H9 (cell line): ENCODE data around the gene FAM83F. TPM values are rescaled to one million over a fixed set of nuclear protein-coding genes. Genes with fewer than 3 reads are reported as not detected.

Experiments used
- DNase-seq: peaks from one replicate; pipeline ENCODE4 v3.0.0-alpha.2; 2017
- H2AFZ ChIP-seq: one replicate; pipeline ENCODE4 v1.6.1; 2013; ENCODE audit warnings: mild to moderate bottlenecking, low read length, control low read depth, moderate library complexity
- H2AK5ac ChIP-seq: 2 replicates; pipeline ENCODE4 v1.6.1; 2013; ENCODE audit warnings: low read length, control low read depth, mixed read lengths; ENCODE audit not compliant: insufficient read length
- H2BK120ac ChIP-seq: one replicate; pipeline ENCODE4 v1.6.1; 2013; ENCODE audit warnings: low read depth, mild to moderate bottlenecking, low read length, control low read depth, inconsistent platforms; ENCODE audit not compliant: poor library complexity, severe bottlenecking
- H2BK12ac ChIP-seq: 2 replicates; pipeline ENCODE4 v1.6.1; 2013; ENCODE audit warnings: low read length, control low read depth, mixed read lengths, low read depth; ENCODE audit not compliant: insufficient read length
- H2BK15ac ChIP-seq: 2 replicates; pipeline ENCODE4 v1.6.1; 2013; ENCODE audit warnings: low read depth, low read length, control low read depth
- H2BK20ac ChIP-seq: one replicate; pipeline ENCODE4 v1.6.1; 2013; ENCODE audit warnings: low read depth, mild to moderate bottlenecking, low read length, control low read depth, inconsistent platforms; ENCODE audit not compliant: poor library complexity, severe bottlenecking
- H2BK5ac ChIP-seq: 2 replicates; pipeline ENCODE4 v1.6.1; 2013; ENCODE audit warnings: low read length, control low read depth, mixed read lengths; ENCODE audit not compliant: insufficient read length
- H3K14ac ChIP-seq: 2 replicates; pipeline ENCODE4 v1.6.1; 2013; ENCODE audit warnings: low read length, control low read depth; ENCODE audit not compliant: insufficient read depth
- H3K18ac ChIP-seq: 2 replicates; pipeline ENCODE4 v1.6.1; 2013; ENCODE audit warnings: low read depth, mild to moderate bottlenecking, mixed read lengths, low read length, control low read depth; ENCODE audit not compliant: insufficient read length
- H3K23ac ChIP-seq: 2 replicates; pipeline ENCODE4 v1.6.1; 2013; ENCODE audit warnings: low read length, control low read depth, mixed read lengths, low read depth; ENCODE audit not compliant: insufficient read length
- H3K23me2 ChIP-seq: 2 replicates; pipeline ENCODE4 v1.6.1; 2013; ENCODE audit warnings: low read depth, mild to moderate bottlenecking, mixed read lengths, low read length, control low read depth; ENCODE audit not compliant: insufficient read length, poor library complexity, severe bottlenecking
- H3K27ac ChIP-seq: 2 replicates; pipeline ENCODE4 v1.5.1; 2013; ENCODE audit warnings: low read length, control low read depth, mixed read lengths, low read depth; ENCODE audit not compliant: insufficient read length
- H3K27me3 ChIP-seq: 2 replicates; pipeline ENCODE4 v1.6.1; 2013; ENCODE audit warnings: low read length, control low read depth, inconsistent platforms; ENCODE audit not compliant: insufficient read depth
- H3K4ac ChIP-seq: 2 replicates; pipeline ENCODE4 v1.6.1; 2013; ENCODE audit warnings: low read depth, mild to moderate bottlenecking, control low read depth, inconsistent platforms, low read length, moderate library complexity
- H3K4me1 ChIP-seq: 2 replicates; pipeline ENCODE4 v1.6.1; 2013; ENCODE audit warnings: low read length, control low read depth, inconsistent platforms; ENCODE audit not compliant: insufficient read depth
- H3K4me2 ChIP-seq: 2 replicates; pipeline ENCODE4 v1.6.1; 2013; ENCODE audit warnings: low read length, control low read depth, mixed read lengths; ENCODE audit not compliant: insufficient read length, insufficient read depth
- H3K56ac ChIP-seq: 2 replicates; pipeline ENCODE4 v1.6.1; 2013; ENCODE audit warnings: low read depth, mild to moderate bottlenecking, mixed read lengths, low read length, control low read depth; ENCODE audit not compliant: insufficient read length
- H3K79me1 ChIP-seq: 2 replicates; pipeline ENCODE4 v1.6.1; 2013; ENCODE audit warnings: low read depth, mild to moderate bottlenecking, moderate library complexity, low read length, control low read depth, inconsistent platforms; ENCODE audit not compliant: insufficient read depth, poor library complexity, severe bottlenecking
- H3K79me2 ChIP-seq: 2 replicates; pipeline ENCODE4 v1.6.1; 2013; ENCODE audit warnings: low read length, control low read depth, inconsistent platforms; ENCODE audit not compliant: insufficient read depth
- H3K9ac ChIP-seq: 2 replicates; pipeline ENCODE4 v1.6.1; 2013; ENCODE audit warnings: low read length, control low read depth, mixed read lengths; ENCODE audit not compliant: insufficient read length; ENCODE audit errors: extremely low read depth
- H3K9me3 ChIP-seq: one replicate; pipeline ENCODE4 v1.6.1; 2013; ENCODE audit warnings: low read depth, low read length, inconsistent platforms; ENCODE audit not compliant: control insufficient read depth
- H3T11ph ChIP-seq: one replicate; pipeline ENCODE4 v1.6.1; 2013; ENCODE audit warnings: mild to moderate bottlenecking, low read length, control low read depth, inconsistent platforms
- H4K20me1 ChIP-seq: one replicate; pipeline ENCODE4 v1.6.1; 2013; ENCODE audit not compliant: control insufficient read depth, insufficient read length, insufficient read depth
- H4K5ac ChIP-seq: 2 replicates; pipeline ENCODE4 v1.6.1; 2013; ENCODE audit warnings: low read depth, mild to moderate bottlenecking, mixed read lengths, low read length, control low read depth; ENCODE audit not compliant: insufficient read length
- H4K8ac ChIP-seq: replicated peaks from 2 replicates; pipeline ENCODE4 v1.6.1; 2013; ENCODE audit warnings: low read length, control low read depth, mixed read lengths, low read depth; ENCODE audit not compliant: insufficient read length
- H4K91ac ChIP-seq: 2 replicates; pipeline ENCODE4 v1.6.1; 2013; ENCODE audit warnings: low read depth, mild to moderate bottlenecking, moderate library complexity, mixed read lengths, low read length, control low read depth; ENCODE audit not compliant: insufficient read length
- H3K27ac Mint-ChIP-seq, 3 experiments: 2 replicates in 2 of 3; 3 replicates in 1 of 3; pipeline ENCODE4 v1.8.0; 2020 to 2021; ENCODE audit warnings: mixed read lengths in 3 of 3, mild to moderate bottlenecking in 1 of 3, moderate library complexity in 1 of 3
- H3K27me3 Mint-ChIP-seq: 2 replicates; pipeline ENCODE4 v1.8.0; 2021; ENCODE audit warnings: low read depth, mild to moderate bottlenecking, moderate library complexity, mixed read lengths
- H3K36me3 Mint-ChIP-seq, 3 experiments: 2 replicates in 2 of 3; 3 replicates in 1 of 3; pipeline ENCODE4 v1.8.0; 2020 to 2021; ENCODE audit warnings: low read depth in 3 of 3, mixed read lengths in 3 of 3; ENCODE audit not compliant: insufficient read depth in 1 of 3
- H3K4me1 Mint-ChIP-seq, 2 experiments: 2 replicates each; pipeline ENCODE4 v1.8.0; 2020; ENCODE audit warnings: mixed read lengths in 2 of 2
- H3K4me3 Mint-ChIP-seq, 2 experiments: 2 replicates in 1 of 2; 3 replicates in 1 of 2; pipeline ENCODE4 v1.8.0; 2020 to 2021; ENCODE audit warnings: mild to moderate bottlenecking in 2 of 2, mixed read lengths in 2 of 2, moderate library complexity in 1 of 2
- H3K9me3 Mint-ChIP-seq, 2 experiments: 2 replicates in 1 of 2; 3 replicates in 1 of 2; pipeline ENCODE4 v1.8.0; 2020; ENCODE audit warnings: mild to moderate bottlenecking in 2 of 2, mixed read lengths in 2 of 2, moderate library complexity in 1 of 2
- WGBS: extraction: QIAGEN DNeasy Blood & Tissue Kit; methylation state at CpG from one replicate; pipeline ENCODE4 v1.1.7; 2013; ENCODE audit warnings: missing lambda C conversion rate, low lambda C conversion rate, mixed read lengths; ENCODE audit not compliant: insufficient read length; ENCODE audit errors: extremely low coverage; 5-methylcytosine and 5-hydroxymethylcytosine counted together
- total RNA-seq: library from RNA; stranded (reverse); gene quantifications from 2 replicates; pipeline ENCODE4 v1.2.1, GENCODE V29; 2021
- TF ChIP-seq, protein P1 (sequence below): fragments of 200-600 bp; sonication (generic); conservative IDR thresholded peaks from 3 replicates; pipeline ENCODE4 v1.8.0; 2021; ENCODE audit warnings: antibody characterized with exemption, mild to moderate bottlenecking

Gene FAM83F
- total RNA-seq, 1 experiment from 2014 or later = 17.4 TPM

- Mint-ChIP-seq H3K9me3 (no peaks in the 10 kb centered on the region), H3K4me1 (peaks cover 11 to 17% of the 10 kb centered on the region in 2 experiments; a peak in 3 of 4 replicates), H3K36me3 (no peaks in the 10 kb centered on the region), H3K4me3 (no peak overlapping the region; a peak in 1 of 5 replicates), H3K27me3 (peaks cover 89% of the 10 kb centered on the region), H3K27ac (no peak overlapping the region)
- TF ChIP-seq, protein P1, sequence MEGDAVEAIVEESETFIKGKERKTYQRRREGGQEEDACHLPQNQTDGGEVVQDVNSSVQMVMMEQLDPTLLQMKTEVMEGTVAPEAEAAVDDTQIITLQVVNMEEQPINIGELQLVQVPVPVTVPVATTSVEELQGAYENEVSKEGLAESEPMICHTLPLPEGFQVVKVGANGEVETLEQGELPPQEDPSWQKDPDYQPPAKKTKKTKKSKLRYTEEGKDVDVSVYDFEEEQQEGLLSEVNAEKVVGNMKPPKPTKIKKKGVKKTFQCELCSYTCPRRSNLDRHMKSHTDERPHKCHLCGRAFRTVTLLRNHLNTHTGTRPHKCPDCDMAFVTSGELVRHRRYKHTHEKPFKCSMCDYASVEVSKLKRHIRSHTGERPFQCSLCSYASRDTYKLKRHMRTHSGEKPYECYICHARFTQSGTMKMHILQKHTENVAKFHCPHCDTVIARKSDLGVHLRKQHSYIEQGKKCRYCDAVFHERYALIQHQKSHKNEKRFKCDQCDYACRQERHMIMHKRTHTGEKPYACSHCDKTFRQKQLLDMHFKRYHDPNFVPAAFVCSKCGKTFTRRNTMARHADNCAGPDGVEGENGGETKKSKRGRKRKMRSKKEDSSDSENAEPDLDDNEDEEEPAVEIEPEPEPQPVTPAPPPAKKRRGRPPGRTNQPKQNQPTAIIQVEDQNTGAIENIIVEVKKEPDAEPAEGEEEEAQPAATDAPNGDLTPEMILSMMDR = no peak
- no peak overlapping the region for H3K56ac ChIP-seq
- no peak overlapping the region for H3K4ac ChIP-seq
- no peaks in the 10 kb centered on the region for H3K79me1 ChIP-seq
- no peak overlapping the region for H2BK12ac ChIP-seq
- H3K4me1 ChIP-seq = 0 out of 2 replicates have a peak, but pooled peaks cover 2% of the 10 kb centered on the region
- no peak overlapping the region for H3T11ph ChIP-seq
- no peaks in the 10 kb centered on the region for H4K20me1 ChIP-seq
- H4K5ac ChIP-seq = no peak overlapping the region
- H3K23ac ChIP-seq = no peak overlapping the region
- no peak overlapping the region for H3K27ac ChIP-seq
- no peak overlapping the region for H2BK15ac ChIP-seq
- no CpG with 5 or more reads among the region's 7 CpGs for WGBS
- H3K23me2 ChIP-seq = peaks cover 3% of the 10 kb centered on the region
- DNase-seq = no peak
- no peaks in the 10 kb centered on the region for H3K27me3 ChIP-seq
- H3K18ac ChIP-seq = no peak overlapping the region
- H3K9ac ChIP-seq = no peak overlapping the region
- H3K14ac ChIP-seq = no peak overlapping the region
- H2AFZ ChIP-seq = no peak overlapping the region
- no peak overlapping the region for H2AK5ac ChIP-seq
- H2BK20ac ChIP-seq = no peak overlapping the region
- H4K8ac ChIP-seq = no peak overlapping the region
- no peak overlapping the region for H2BK5ac ChIP-seq
- H2BK120ac ChIP-seq = no peak overlapping the region
- H3K79me2 ChIP-seq = no peaks in the 10 kb centered on the region
- no peak overlapping the region for H3K4me2 ChIP-seq
- no peaks in the 10 kb centered on the region for H3K9me3 ChIP-seq
- no peak overlapping the region for H4K91ac ChIP-seq
These were observed 5.1 kb upstream of the FAM83F start for GRCh38 chr22:39989633-39990032.
